ENCODE results near the gene TBX10.
"Not testable (repeated sequence)": the region's sequence is repeated elsewhere in the genome, so short reads cannot be mapped to it uniquely, and the experiment has no call there.

The TBX10 gene

DNA sequence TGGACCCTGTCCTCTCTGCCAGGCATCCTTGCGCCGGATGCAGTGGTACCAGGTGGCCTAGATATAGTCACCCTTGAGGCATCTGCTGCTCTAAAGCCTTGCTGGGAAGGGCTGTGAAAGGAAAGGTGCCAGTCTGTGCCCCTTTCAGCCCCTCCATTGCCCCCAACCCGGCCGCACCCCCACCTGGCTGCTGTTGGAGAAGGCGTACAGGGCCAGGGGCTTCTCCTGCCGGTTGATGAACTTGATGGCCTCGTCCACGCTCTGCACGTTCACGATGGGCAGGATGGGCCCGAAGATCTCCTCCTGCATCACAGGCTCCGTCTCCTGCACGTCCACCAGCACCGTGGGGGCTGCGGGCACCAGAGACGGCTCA is 24.6 kb upstream of the TBX10 start:
- DNase-seq: no peak

- no peak for DNase-seq
These were observed 24.1 kb upstream of the TBX10 start for GRCh38 chr11:67663532-67664212.

- no peak for DNase-seq
These were observed 23.4 kb upstream of the TBX10 start for GRCh38 chr11:67662835-67663531.

GRCh38 chr11:67662142-67662834 is 22.7 kb upstream of the TBX10 start:
- no peak for DNase-seq

DNA sequence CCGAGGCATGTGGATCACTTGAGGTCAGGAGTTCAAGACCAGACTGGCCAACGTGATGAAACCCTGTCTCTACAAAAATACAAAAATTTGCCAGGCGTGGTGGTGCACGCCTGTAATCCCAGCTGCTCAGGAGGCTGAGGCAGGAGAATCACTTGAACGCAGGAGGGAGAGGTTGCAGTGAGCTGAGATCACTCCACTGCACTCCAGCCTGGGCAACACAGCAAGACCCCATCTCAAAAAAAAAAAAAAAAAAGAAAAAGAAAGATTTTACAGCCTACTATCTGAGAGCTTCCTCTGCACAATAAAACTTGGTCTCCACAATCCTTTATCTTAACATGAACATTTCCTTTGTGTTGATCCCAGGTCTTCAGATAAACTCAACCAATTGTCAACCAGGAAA is 21.2 kb upstream of the TBX10 start:
- not testable (repeated sequence) for DNase-seq

- not testable (repeated sequence) for DNase-seq
These were observed 20.1 kb upstream of the TBX10 start for GRCh38 chr11:67659651-67660165.

DNA sequence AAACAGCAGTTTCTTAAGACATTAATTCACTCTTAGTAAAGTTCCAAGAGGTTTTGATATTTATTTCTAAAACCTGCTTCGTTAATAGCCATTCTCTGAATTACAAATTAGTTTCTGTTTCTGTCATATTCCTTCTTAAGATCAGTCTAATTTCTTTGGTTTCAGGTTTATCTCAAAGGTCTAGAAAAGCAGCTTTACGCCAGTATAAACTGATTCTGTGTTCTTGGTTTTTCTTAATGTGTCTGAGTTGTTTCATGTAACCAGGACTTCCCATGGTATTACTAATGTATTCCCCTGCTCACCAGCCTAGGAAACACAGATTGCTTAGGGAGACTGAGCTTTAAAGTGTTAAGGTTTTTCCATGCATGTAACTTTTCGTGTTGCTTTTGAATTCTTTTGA is 17.7 kb upstream of the TBX10 start:
- no peak for DNase-seq

GRCh38 chr11:67656278-67656922 is 16.8 kb upstream of the TBX10 start:
- no peak for DNase-seq

GRCh38 chr11:67654225-67654624 is 14.7 kb upstream of the TBX10 start:
- DNase-seq: no peak

DNA sequence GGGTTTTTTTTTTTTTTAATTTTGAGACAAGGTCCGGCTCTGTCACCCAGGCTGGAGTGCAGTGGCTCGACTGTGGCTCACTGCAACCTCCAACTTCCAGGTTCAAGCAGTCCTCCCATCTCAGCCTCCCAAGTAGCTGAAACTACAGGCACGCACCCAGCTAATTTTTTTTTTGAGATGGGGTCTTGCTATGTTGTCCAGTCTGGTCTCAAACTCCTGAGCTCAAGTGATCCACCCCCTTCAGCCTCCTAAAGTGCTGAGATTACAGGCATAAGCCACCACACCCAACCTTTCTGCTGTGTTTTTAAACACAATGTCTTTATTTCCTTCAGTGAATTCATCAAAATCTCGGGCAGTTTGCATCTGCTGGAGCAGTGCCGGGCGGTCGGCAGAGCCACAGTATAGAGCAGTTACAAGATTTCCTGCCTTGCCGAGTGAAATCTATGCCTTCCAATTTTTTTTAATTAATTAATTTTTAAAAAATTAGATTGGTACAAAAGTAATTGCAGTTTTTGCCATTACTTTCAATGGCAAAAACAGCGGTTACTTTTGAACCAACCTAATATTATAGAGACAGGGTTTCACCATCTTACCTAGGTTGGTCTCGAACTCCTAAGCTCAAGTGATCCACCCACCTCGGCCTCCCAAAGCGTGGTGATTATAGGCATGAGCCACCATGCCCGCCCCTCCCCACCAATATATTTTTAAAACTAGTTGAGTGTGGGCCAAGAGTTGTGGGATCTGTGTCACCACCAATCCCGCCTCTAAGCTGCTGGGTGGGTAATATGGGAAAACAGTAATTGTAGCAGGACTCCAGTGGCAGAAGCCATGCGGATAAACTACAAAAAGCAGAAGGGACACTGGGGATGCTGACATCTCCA is 13.6 kb upstream of the TBX10 start:
- no peak for DNase-seq

GRCh38 chr11:67651976-67652781 is 12.6 kb upstream of the TBX10 start:
- no peak for DNase-seq

DNA sequence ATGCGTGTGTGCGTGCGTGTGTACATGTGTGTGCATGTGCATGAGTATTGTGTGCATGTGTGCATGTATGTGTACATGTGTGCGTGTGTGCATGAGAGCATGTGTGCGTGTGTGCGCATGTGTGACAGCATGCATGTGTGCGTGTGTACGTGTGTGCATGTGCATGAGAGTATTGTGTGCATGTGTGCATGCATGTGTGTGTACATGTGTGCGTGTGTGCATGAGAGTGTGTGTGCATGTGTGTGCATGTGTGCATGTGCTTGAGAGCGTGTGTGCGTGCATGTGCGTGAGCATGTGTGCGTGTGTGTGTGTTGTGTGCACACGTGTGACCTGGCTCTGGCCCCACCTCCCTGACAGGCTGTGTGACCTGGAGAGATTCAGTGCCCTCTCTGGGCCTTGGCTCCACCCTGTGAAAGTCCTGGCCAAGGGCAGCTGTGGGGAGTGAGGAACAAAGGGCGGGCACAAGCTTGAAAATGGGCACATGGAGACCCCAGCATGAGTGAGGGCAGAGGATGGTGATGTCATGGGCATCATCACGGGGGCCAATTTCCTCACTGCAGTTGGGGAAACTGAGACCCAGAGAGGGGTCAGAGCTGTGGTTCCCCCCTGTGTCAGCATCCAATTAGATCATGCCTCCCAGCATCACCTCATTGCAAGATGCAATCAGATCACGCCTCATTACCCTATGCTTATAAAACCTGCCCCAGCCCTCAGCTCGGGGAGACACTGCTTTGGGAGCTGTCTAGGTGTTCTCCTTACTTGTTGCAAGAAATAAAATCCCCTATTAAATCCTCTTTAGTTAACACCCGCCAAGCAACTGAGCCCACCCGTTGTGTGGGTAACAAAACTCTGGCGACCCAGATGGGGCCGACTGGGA is 10.3 kb upstream of the TBX10 start:
- no peak for DNase-seq

DNA sequence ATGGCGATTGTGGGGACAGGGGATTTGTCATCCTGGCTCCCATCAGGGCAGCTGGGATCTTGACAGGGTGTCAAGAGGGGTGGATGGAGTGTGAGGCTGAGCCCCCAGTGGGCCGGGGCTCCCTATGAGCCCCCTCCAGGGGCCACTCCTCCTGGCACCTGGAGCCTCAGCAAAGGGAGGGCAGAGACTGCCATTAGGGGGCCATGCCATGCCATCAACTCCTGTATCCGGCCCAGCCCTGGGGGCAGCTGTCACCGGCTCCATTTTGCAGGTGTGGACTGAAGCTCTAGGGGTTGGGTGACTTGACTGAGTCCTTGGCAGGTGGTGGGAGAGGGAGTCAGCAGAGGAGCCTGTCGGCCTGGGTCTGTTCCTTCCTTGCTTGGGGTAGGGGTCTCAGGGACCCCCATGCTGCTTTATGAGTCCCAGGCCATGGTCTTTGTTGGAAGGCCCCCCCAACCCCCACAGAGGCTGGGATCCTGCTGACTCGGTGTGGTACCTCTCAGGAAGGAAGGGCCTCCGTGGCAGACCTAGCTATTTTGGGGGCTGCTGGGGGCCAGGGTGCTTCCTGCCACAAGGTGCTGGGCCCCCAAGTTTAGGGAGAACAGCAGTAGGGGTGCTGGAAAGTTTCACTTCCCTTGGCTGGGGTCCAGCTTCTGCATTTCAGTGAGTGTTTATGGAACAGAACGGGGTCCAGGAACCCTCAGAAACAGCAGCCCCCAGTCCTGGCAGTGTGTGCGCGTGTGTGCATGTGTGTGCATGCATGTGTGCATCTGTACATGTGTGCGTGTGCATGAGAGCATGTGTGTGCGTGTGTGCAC is 9.4 kb upstream of the TBX10 start:
- DNase-seq: no peak

DNA sequence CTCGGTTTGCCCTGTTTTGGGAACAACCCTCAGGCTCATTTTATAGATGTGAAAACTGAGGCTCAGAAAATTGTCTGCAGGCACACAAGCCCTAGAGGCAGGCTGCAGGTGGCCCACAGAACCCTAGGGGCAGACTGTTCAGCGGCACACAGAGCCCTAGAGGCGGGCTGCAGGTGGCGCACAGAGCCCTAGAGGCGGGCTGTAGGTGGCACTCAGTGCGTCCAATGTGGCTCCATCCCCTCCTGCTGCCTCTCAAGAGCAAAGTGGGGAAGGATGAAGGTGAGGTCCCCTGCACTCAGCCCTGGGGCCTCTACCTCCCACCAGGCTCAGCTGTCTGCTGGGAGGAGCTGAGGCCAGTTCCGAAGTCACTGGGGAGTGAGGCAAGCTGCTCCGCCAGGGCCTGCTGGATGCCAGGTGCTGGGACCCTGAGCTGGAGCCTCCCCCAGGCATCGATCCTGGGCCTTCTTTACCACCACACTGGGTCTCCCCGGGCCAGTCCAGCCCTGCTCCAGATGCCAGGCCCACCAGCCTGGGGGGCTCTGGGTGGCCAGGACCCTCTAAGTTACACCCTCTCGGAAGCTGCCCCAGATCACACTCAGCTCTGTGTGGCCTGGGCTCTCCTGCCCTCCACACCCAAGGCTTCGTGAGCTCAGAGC is 8.7 kb upstream of the TBX10 start:
- DNase-seq: no peak

- no peak for DNase-seq
These were observed 7.9 kb upstream of the TBX10 start for GRCh38 chr11:67647471-67647870.

- DNase-seq: peak; percentile 6
These were observed 7.2 kb upstream of the TBX10 start for GRCh38 chr11:67646535-67647336.

Data from right kidney (tissue), 1 donor.